ENCODE data around the gene FAM107B. TPM values are rescaled to one million over a fixed set of nuclear protein-coding genes. Genes with fewer than 3 reads are reported as not detected.

FAM107B gene
- total RNA-seq, 1 donor from 2014 or later, result 40.7 TPM

GRCh38 chr10:14683256-14683655, 91.4 kb downstream of the FAM107B start:
- TF ChIP-seq, protein P1, sequence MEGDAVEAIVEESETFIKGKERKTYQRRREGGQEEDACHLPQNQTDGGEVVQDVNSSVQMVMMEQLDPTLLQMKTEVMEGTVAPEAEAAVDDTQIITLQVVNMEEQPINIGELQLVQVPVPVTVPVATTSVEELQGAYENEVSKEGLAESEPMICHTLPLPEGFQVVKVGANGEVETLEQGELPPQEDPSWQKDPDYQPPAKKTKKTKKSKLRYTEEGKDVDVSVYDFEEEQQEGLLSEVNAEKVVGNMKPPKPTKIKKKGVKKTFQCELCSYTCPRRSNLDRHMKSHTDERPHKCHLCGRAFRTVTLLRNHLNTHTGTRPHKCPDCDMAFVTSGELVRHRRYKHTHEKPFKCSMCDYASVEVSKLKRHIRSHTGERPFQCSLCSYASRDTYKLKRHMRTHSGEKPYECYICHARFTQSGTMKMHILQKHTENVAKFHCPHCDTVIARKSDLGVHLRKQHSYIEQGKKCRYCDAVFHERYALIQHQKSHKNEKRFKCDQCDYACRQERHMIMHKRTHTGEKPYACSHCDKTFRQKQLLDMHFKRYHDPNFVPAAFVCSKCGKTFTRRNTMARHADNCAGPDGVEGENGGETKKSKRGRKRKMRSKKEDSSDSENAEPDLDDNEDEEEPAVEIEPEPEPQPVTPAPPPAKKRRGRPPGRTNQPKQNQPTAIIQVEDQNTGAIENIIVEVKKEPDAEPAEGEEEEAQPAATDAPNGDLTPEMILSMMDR (IDR thresholded peaks at IDR 0.05), result no peak
- H3K9me3 Mint-ChIP-seq (ENCODE audit: unreplicated experiment), result no peaks in the 10 kb centered on the region
- no peak for DNase-seq (ENCODE audit: extremely low spot score, unreplicated experiment)
- H3K36me3 Mint-ChIP-seq (ENCODE audit: unreplicated experiment), result no peaks in the 10 kb centered on the region
- H3K27me3 Mint-ChIP-seq (ENCODE audit: unreplicated experiment), result no peaks in the 10 kb centered on the region
- H3K27ac Mint-ChIP-seq (ENCODE audit: unreplicated experiment), result no peak overlapping the region
- H3K4me3 Mint-ChIP-seq (ENCODE audit: unreplicated experiment), result no peak overlapping the region
- peaks cover 16% of the 10 kb centered on the region for H3K4me1 Mint-ChIP-seq (ENCODE audit: unreplicated experiment)

- Mint-ChIP-seq H3K27me3 (ENCODE audit: unreplicated experiment) (peaks cover 2% of the 10 kb centered on the region), H3K4me3 (ENCODE audit: unreplicated experiment) (no peak overlapping the region), H3K9me3 (ENCODE audit: unreplicated experiment) (no peaks in the 10 kb centered on the region), H3K36me3 (ENCODE audit: unreplicated experiment) (no peaks in the 10 kb centered on the region), H3K4me1 (ENCODE audit: unreplicated experiment) (peaks cover 6% of the 10 kb centered on the region), H3K27ac (ENCODE audit: unreplicated experiment) (no peak overlapping the region)
- no peak for DNase-seq (ENCODE audit: extremely low spot score, unreplicated experiment)
- TF ChIP-seq, protein P1 (IDR thresholded peaks at IDR 0.05), result no peak
Observed at GRCh38 chr10:14681802-14682201, 92.9 kb downstream of the FAM107B start.

- Mint-ChIP-seq H3K36me3 (ENCODE audit: unreplicated experiment) (no peaks in the 10 kb centered on the region), H3K9me3 (ENCODE audit: unreplicated experiment) (no peaks in the 10 kb centered on the region), H3K4me3 (ENCODE audit: unreplicated experiment) (no peak overlapping the region), H3K27ac (ENCODE audit: unreplicated experiment) (no peak overlapping the region), H3K4me1 (ENCODE audit: unreplicated experiment) (peaks cover 2% of the 10 kb centered on the region), H3K27me3 (ENCODE audit: unreplicated experiment) (peaks cover 7% of the 10 kb centered on the region)
- TF ChIP-seq, protein P1 (IDR thresholded peaks at IDR 0.05), result no peak
- DNase-seq (ENCODE audit: extremely low spot score, unreplicated experiment), result no peak
Observed at GRCh38 chr10:14681305-14681704, 93.4 kb downstream of the FAM107B start.

- TF ChIP-seq, protein P1 (IDR thresholded peaks at IDR 0.05), result no peak
- Mint-ChIP-seq H3K4me3 (ENCODE audit: unreplicated experiment) (no peak overlapping the region), H3K27ac (ENCODE audit: unreplicated experiment) (no peak overlapping the region), H3K4me1 (ENCODE audit: unreplicated experiment) (no peaks in the 10 kb centered on the region), H3K9me3 (ENCODE audit: unreplicated experiment) (no peaks in the 10 kb centered on the region), H3K36me3 (ENCODE audit: unreplicated experiment) (no peaks in the 10 kb centered on the region), H3K27me3 (ENCODE audit: unreplicated experiment) (peaks cover 13% of the 10 kb centered on the region)
- no peak for DNase-seq (ENCODE audit: extremely low spot score, unreplicated experiment)
Observed at GRCh38 chr10:14678637-14679036, 96.1 kb downstream of the FAM107B start.

DNA sequence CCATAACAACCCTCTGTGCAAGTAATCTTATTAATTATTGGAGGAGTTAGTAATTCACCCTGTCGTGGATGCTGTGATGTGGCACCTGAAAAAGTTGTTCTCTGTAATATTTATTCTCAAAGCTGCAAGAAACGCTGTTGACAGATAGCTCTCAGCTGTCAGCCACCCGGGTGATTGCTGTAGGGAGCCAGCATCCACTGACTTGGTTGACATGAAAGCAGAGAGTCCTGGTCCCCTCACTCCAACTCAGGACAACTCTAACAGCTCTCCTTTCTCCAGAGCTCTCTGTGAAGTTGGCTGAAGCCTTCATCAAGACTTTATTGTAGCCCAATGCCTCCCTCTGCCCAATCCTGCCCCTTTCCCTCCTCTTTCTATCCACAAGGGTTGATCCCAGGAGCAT, 98.0 kb downstream of the FAM107B start:
- H3K27me3 Mint-ChIP-seq (ENCODE audit: unreplicated experiment), result peaks cover 13% of the 10 kb centered on the region
- no peaks in the 10 kb centered on the region for H3K4me1 Mint-ChIP-seq (ENCODE audit: unreplicated experiment)
- H3K27ac Mint-ChIP-seq (ENCODE audit: unreplicated experiment), result no peak overlapping the region
- no peaks in the 10 kb centered on the region for H3K36me3 Mint-ChIP-seq (ENCODE audit: unreplicated experiment)
- no peaks in the 10 kb centered on the region for H3K9me3 Mint-ChIP-seq (ENCODE audit: unreplicated experiment)
- H3K4me3 Mint-ChIP-seq (ENCODE audit: unreplicated experiment), result no peak overlapping the region
- TF ChIP-seq, protein P1 (IDR thresholded peaks at IDR 0.05), result no peak
- no peak for DNase-seq (ENCODE audit: extremely low spot score, unreplicated experiment)
